GM23338 (cell line): Measurements from ENCODE around the gene SPATS2. TPM values are rescaled to one million over a fixed set of nuclear protein-coding genes. Genes with fewer than 3 reads are reported as not detected.

Experiments used
- ATAC-seq: fragments of 200-7000 bp; cut with Tn5 transposase; 3 replicates; pipeline ENCODE4 v1.9.1; 2020
- DNase-seq: peaks from one replicate; pipeline ENCODE4 v3.0.0-alpha.2; 2015; ENCODE audit warnings: low spot score
- H2AFZ ChIP-seq: fragments of 200-600 bp; sonication (generic); 2 replicates; pipeline ENCODE4 v1.8.0; 2016; ENCODE audit warnings: antibody characterized with exemption, mild to moderate bottlenecking, moderate library complexity
- H3F3A ChIP-seq: fragments of 200-600 bp; sonication (generic); replicated peaks from 2 replicates; pipeline ENCODE4 v1.8.0; 2017; ENCODE audit warnings: antibody characterized with exemption, mixed run types, low read depth
- H3K27ac ChIP-seq: fragments of 200-600 bp; sonication (generic); 2 replicates; pipeline ENCODE4 v1.6.1; 2016; ENCODE audit warnings: low read depth
- H3K27me3 ChIP-seq: fragments of 200-600 bp; sonication (generic); 2 replicates; pipeline ENCODE4 v1.8.0; 2016; ENCODE audit warnings: mild to moderate bottlenecking, mixed run types, moderate library complexity; ENCODE audit not compliant: insufficient read depth
- H3K36me3 ChIP-seq: fragments of 200-600 bp; sonication (generic); 2 replicates; pipeline ENCODE4 v1.8.0; 2016; ENCODE audit warnings: mild to moderate bottlenecking; ENCODE audit not compliant: insufficient read depth
- H3K4me1 ChIP-seq: fragments of 200-600 bp; sonication (generic); 2 replicates; pipeline ENCODE4 v1.8.0; 2016; ENCODE audit warnings: mild to moderate bottlenecking, moderate library complexity; ENCODE audit not compliant: insufficient read depth
- H3K4me2 ChIP-seq: fragments of 200-600 bp; sonication (generic); 2 replicates; pipeline ENCODE4 v1.7.1; 2017; ENCODE audit warnings: mixed run types
- H3K4me3 ChIP-seq: fragments of 200-600 bp; sonication (generic); 2 replicates; pipeline ENCODE4 v1.6.1; 2016; ENCODE audit warnings: mixed run types
- H3K79me2 ChIP-seq: fragments of 200-600 bp; sonication (generic); replicated peaks from 2 replicates; pipeline ENCODE4 v1.8.0; 2017; ENCODE audit warnings: mild to moderate bottlenecking; ENCODE audit not compliant: insufficient read depth
- H3K9me2 ChIP-seq: fragments of 200-600 bp; sonication (generic); 2 replicates; pipeline ENCODE4 v1.8.0; 2017; ENCODE audit not compliant: insufficient read depth
- H4K20me1 ChIP-seq: fragments of 200-600 bp; sonication (generic); replicated peaks from 2 replicates; pipeline ENCODE4 v1.8.0; 2017; ENCODE audit warnings: mild to moderate bottlenecking; ENCODE audit not compliant: insufficient read depth
- H3K27ac Mint-ChIP-seq: 2 replicates; pipeline ENCODE4 v1.8.0; 2020; ENCODE audit warnings: inconsistent platforms, mild to moderate bottlenecking, moderate library complexity, mixed read lengths
- H3K27me3 Mint-ChIP-seq: 3 replicates; pipeline ENCODE4 v1.8.0; 2022; ENCODE audit warnings: low read depth, mild to moderate bottlenecking, moderate library complexity, mixed read lengths, inconsistent platforms; ENCODE audit not compliant: insufficient read depth, poor library complexity
- H3K36me3 Mint-ChIP-seq: 3 replicates; pipeline ENCODE4 v1.8.0; 2021; ENCODE audit warnings: low read depth, mild to moderate bottlenecking, inconsistent platforms, moderate library complexity, mixed read lengths
- H3K4me1 Mint-ChIP-seq: 3 replicates; pipeline ENCODE4 v1.8.0; 2020; ENCODE audit warnings: mild to moderate bottlenecking, inconsistent platforms, mixed read lengths
- H3K4me3 Mint-ChIP-seq: 3 replicates; pipeline ENCODE4 v1.8.0; 2021; ENCODE audit warnings: moderate library complexity, mild to moderate bottlenecking, inconsistent platforms, mixed read lengths
- H3K9me3 Mint-ChIP-seq: 3 replicates; pipeline ENCODE4 v1.8.0; 2020; ENCODE audit warnings: moderate library complexity, mild to moderate bottlenecking, inconsistent platforms, mixed read lengths
- ETS1 ChIP-seq: IDR thresholded peaks from 2 replicates; pipeline ENCODE4 v1.6.1; 2016; ENCODE audit warnings: antibody characterized with exemption
- EZH2 ChIP-seq: fragments of 200-600 bp; sonication (generic); IDR thresholded peaks from one replicate; pipeline ENCODE4 v1.8.0; 2017; ENCODE audit warnings: antibody characterized with exemption, mild to moderate bottlenecking, low read depth; ENCODE audit not compliant: unreplicated experiment
- NANOG ChIP-seq: IDR thresholded peaks from 2 replicates; pipeline ENCODE4 v1.6.1; 2016; ENCODE audit warnings: antibody characterized with exemption, borderline replicate concordance
- POLR2AphosphoS5 ChIP-seq: IDR thresholded peaks from 2 replicates; pipeline ENCODE4 v1.6.1; 2016; ENCODE audit warnings: antibody characterized with exemption, low read depth
- ZNF331 ChIP-seq: fragments of 250-450 bp; sonication (Bioruptor Pico); IDR thresholded peaks from 2 replicates; pipeline ENCODE4 v1.5.0; 2020; ENCODE audit warnings: low read depth, mild to moderate bottlenecking, moderate library complexity
- ZNF462 ChIP-seq: fragments of 250-450 bp; sonication (Bioruptor Pico); IDR thresholded peaks from 2 replicates; pipeline ENCODE4 v1.5.0; 2020; ENCODE audit warnings: mild to moderate bottlenecking, moderate library complexity
- polyA plus RNA-seq: library from polyadenylated mRNA; unstranded; fragments of >200 nt; fragmentation: Nextera tagmentation; extraction: Ambion mirVana; gene quantifications from 2 replicates; pipeline ENCODE4 v1.2.1, GENCODE V29; 2016
- total RNA-seq: library from RNA; depleted of rRNA; stranded (reverse); fragments of >200 nt; shearing (Covaris generic); gene quantifications from 2 replicates; pipeline ENCODE4 v1.2.3, GENCODE V29; 2014

SPATS2 gene
- total and polyA plus RNA-seq, 2 experiments from 2014 or later, result 20.6 to 61.0 TPM

DNA sequence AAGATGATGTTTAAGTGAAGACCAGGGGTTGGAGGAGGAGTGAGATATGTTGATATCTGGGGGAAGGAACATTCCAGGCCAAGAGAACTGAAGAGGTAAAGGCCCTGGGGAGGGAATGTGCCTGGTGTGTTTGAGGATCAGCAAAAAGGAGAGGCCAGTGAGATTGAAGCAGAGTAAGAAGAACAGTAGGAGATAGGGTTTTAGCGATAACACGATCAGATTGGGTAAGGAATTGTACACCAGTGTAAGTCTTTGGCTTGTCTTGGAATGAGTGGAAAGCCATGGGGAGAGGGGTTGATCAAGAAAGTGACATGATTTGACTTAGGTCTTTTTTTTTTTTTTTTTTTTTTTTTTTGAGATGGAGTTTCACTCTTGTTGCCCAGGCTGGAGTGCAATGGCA is 39.4 kb upstream of the SPATS2 start (continued):
- TF ChIP-seq ZNF462 (CRISPR knock-in tag), result no peak

- Mint-ChIP-seq H3K4me3 (no peak overlapping the region), H3K9me3 (no peaks in the 10 kb centered on the region; the same call in 2 of the 3 replicates), H3K27ac (no peak overlapping the region), H3K27me3 (peaks cover 32% of the 10 kb centered on the region), H3K4me1 (peaks cover 20% of the 10 kb centered on the region), H3K36me3 (peaks cover 51% of the 10 kb centered on the region)
- Histone ChIP-seq H3K4me2 (no peak overlapping the region), H3K79me2 (peaks cover 3% of the 10 kb centered on the region; the same call in 1 of the 2 replicates), H3K36me3 (peaks cover 18% of the 10 kb centered on the region; the same call in 1 of the 2 replicates), H3K4me3 (no peak overlapping the region), H3K27me3 (peaks cover 29% of the 10 kb centered on the region), H3F3A (peaks cover 13% of the 10 kb centered on the region), H3K9me2 (no peaks in the 10 kb centered on the region), H2AFZ (no peak overlapping the region), H3K4me1 (peaks cover 9% of the 10 kb centered on the region; the same call in 1 of the 2 replicates), H4K20me1 (no peaks in the 10 kb centered on the region; the same call in 1 of the 2 replicates), H3K27ac (no peak overlapping the region)
- DNase-seq (no peak), ATAC-seq (no peak)
- TF ChIP-seq ETS1, result no peak
- no peak for TF ChIP-seq EZH2
- no peak for TF ChIP-seq ZNF331 (CRISPR knock-in tag)
- TF ChIP-seq NANOG, result no peak
- no peak for TF ChIP-seq POLR2AphosphoS5
- TF ChIP-seq ZNF462 (CRISPR knock-in tag), result no peak
Measured at GRCh38 chr12:49328816-49329215, 38.4 kb upstream of the SPATS2 start.
